H1 (cell line): ENCODE data around the gene CAV1. TPM values are rescaled to one million over a fixed set of nuclear protein-coding genes. Genes with fewer than 3 reads are reported as not detected.

Experiments
- EGR1 ChIP-seq: IDR thresholded peaks from 2 replicates; pipeline ENCODE4 v1.6.1; 2011; ENCODE audit warnings: low read depth, low read length, borderline replicate concordance
- HDAC6 ChIP-seq: IDR thresholded peaks from one replicate; pipeline ENCODE4 v1.7.1; 2012; ENCODE audit warnings: low read depth, mild to moderate bottlenecking, inconsistent platforms, low read length, moderate library complexity
- JUN ChIP-seq: IDR thresholded peaks from 2 replicates; pipeline ENCODE4 v1.6.1; 2011; ENCODE audit warnings: low read depth, mild to moderate bottlenecking, improper control_type of control experiment, low read length
- NANOG ChIP-seq: IDR thresholded peaks from 2 replicates; pipeline ENCODE4 v1.6.1; 2011; ENCODE audit warnings: low read length, low read depth, mild to moderate bottlenecking, inconsistent platforms; ENCODE audit not compliant: insufficient read depth, poor library complexity, severe bottlenecking
- POLR2AphosphoS5 ChIP-seq: IDR thresholded peaks from 2 replicates; pipeline ENCODE4 v1.6.1; 2011; ENCODE audit warnings: low read depth, low read length
- ZNF274 ChIP-seq: IDR thresholded peaks from 2 replicates; pipeline ENCODE4 v1.7.0; 2012; ENCODE audit warnings: low read length, borderline replicate concordance; ENCODE audit errors: extremely low read depth
- polyA plus RNA-seq, 7 experiments: library from polyadenylated mRNA; depleted of rRNA in 3 of 7; stranded (reverse) in 5 of 7; unstranded in 2 of 7; fragments of >200 nt in 5 of 7; fragments of 200-250 nt in 2 of 7; gene quantifications; 1 replicate in 5 of 7; 2 replicates in 1 of 7; 4 replicates in 1 of 7; pipeline versions ENCODE4 v1.2.1 to v1.2.3, GENCODE V29; 2011 to 2013; ENCODE audit warnings: missing spikeins in 2 of 7, mixed read lengths in 2 of 7
- total RNA-seq: library from RNA; stranded (reverse); fragmentation: NEBNext Ultra II Directional; extraction: Animal tissue kit (Norgen Biotek cat#: 25700); gene quantifications from 2 replicates; pipeline ENCODE4 v1.2.1, GENCODE V29; 2021
- TF ChIP-seq, protein P1 (sequence below): IDR thresholded peaks from 2 replicates; pipeline ENCODE4 v1.6.1; 2011; ENCODE audit warnings: low read depth, mild to moderate bottlenecking, low read length; ENCODE audit not compliant: insufficient read depth

CAV1 gene
- total and polyA plus RNA-seq, 2 of the 8 experiments (the other 6 are each of a cell fraction or from before 2014, with no cell fraction given) = 16.3 to 21.8 TPM

DNA sequence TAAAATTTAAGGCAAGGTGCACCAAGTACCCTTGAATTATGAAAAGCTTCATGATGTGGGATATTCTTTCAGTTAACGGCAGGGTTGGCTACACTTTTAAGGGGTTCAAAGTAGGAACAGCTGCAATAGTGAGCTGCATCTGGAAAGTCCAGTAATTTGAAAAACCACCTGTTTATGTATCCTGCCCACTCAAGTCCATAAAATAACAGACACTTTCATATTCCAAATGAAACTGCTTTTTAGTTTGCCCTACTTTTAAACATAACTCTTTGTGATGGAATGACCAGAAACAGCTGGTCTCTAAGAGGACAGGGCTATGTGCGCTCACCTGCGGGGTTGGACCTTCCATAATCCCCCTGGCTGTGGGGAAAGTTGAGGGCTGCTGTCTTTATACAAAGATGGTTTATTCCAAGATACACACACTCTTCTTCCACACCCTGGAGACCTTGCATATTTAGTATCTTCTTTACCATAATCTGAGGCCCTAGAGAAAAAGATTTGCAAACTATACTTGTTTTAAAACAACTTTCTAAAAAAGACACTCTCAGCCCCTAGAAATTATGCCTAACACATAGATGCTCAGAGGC lies 7.4 kb downstream of the CAV1 start (continued):
- TF ChIP-seq ZNF274 = no peak
- TF ChIP-seq EGR1 = no peak
- TF ChIP-seq, protein P1, sequence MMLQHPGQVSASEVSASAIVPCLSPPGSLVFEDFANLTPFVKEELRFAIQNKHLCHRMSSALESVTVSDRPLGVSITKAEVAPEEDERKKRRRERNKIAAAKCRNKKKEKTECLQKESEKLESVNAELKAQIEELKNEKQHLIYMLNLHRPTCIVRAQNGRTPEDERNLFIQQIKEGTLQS = no peak
- no peak for TF ChIP-seq JUN
- no peak for TF ChIP-seq HDAC6
- TF ChIP-seq NANOG = no peak
- TF ChIP-seq POLR2AphosphoS5 = no peak
